Kasumi-1 (cell line): Measurements from ENCODE around the gene TNIP2.
A peak's percentile ranks its signal among the peaks of the same experiment; 100 is the strongest.

Source experiments
- DNase-seq, 2 experiments: peaks; one replicate each; lab custom pipeline; 2025; lab: John Stamatoyannopoulos, UW

TNIP2 gene

GRCh38 chr4:2716236-2716635 is 39.9 kb downstream of the TNIP2 start:
- DNase-seq = no peak

GRCh38 chr4:2715426-2715825 is 40.7 kb downstream of the TNIP2 start:
- no peak for DNase-seq

- no peak for DNase-seq
Observed at GRCh38 chr4:2714918-2715317, 41.2 kb downstream of the TNIP2 start.

GRCh38 chr4:2714061-2714770 is 41.9 kb downstream of the TNIP2 start:
- no peak for DNase-seq

- DNase-seq = no peak
Observed at GRCh38 chr4:2713337-2713736, 42.8 kb downstream of the TNIP2 start.

GRCh38 chr4:2712261-2712842 is 43.8 kb downstream of the TNIP2 start:
- DNase-seq = peak; percentile 46 to 47

- no peak for DNase-seq
Observed at GRCh38 chr4:2702770-2703169, 53.4 kb downstream of the TNIP2 start.

- DNase-seq = no peak
Observed at GRCh38 chr4:2702361-2702760, 53.8 kb downstream of the TNIP2 start.

- no peak for DNase-seq
Observed at GRCh38 chr4:2700031-2700430, 56.1 kb downstream of the TNIP2 start.

GRCh38 chr4:2699534-2699933 is 56.6 kb downstream of the TNIP2 start:
- DNase-seq = no peak

- no peak for DNase-seq
Observed at GRCh38 chr4:2698951-2699505, 57.1 kb downstream of the TNIP2 start.

- DNase-seq = no peak
Observed at GRCh38 chr4:2698504-2698903, 57.6 kb downstream of the TNIP2 start.

GRCh38 chr4:2697995-2698414 is 58.1 kb downstream of the TNIP2 start:
- DNase-seq = no peak

- DNase-seq = peak in 1 of 2 experiments; percentile 9
Observed at GRCh38 chr4:2696423-2696822, 59.7 kb downstream of the TNIP2 start.

- DNase-seq = no peak
Observed at GRCh38 chr4:2695346-2696060, 60.6 kb downstream of the TNIP2 start.

GRCh38 chr4:2694691-2695090 is 61.4 kb downstream of the TNIP2 start:
- no peak for DNase-seq

GRCh38 chr4:2691952-2692435 is 64.1 kb downstream of the TNIP2 start:
- DNase-seq = no peak
